Lower lobe of right lung (tissue), 2 donors: ENCODE measurements around the gene TDRD12. TPM values are rescaled to one million over a fixed set of nuclear protein-coding genes. Genes with fewer than 3 reads are reported as not detected.
"Not testable (repeated sequence)": the region's sequence is repeated elsewhere in the genome, so short reads cannot be mapped to it uniquely, and the experiment has no call there.

Experiments used
- ATAC-seq, 2 donors: fragments of 200-7000 bp; cut with Tn5 transposase; one replicate each; pipeline ENCODE4 v1.9.1; 2020 to 2022; ENCODE audit warnings: mild to moderate bottlenecking in 2 of 2, moderate library complexity in 2 of 2
- DNase-seq: peaks from one replicate; pipeline ENCODE4 v3.0.0-alpha.2; 2020
- H3K27ac ChIP-seq: fragments of 200-600 bp; one replicate; pipeline ENCODE4 v1.8.0; 2022
- H3K27me3 ChIP-seq: fragments of 200-600 bp; one replicate; pipeline ENCODE4 v1.8.0; 2022; ENCODE audit warnings: low read depth
- H3K36me3 ChIP-seq: fragments of 200-600 bp; one replicate; pipeline ENCODE4 v1.8.0; 2022; ENCODE audit warnings: mild to moderate bottlenecking
- H3K4me1 ChIP-seq: fragments of 200-600 bp; one replicate; pipeline ENCODE4 v1.8.0; 2022
- H3K4me3 ChIP-seq: fragments of 200-600 bp; one replicate; pipeline ENCODE4 v1.8.0; 2022; ENCODE audit warnings: mild to moderate bottlenecking
- H3K9me3 ChIP-seq: fragments of 200-600 bp; one replicate; pipeline ENCODE4 v1.8.0; 2022
- CTCF ChIP-seq: fragments of 200-600 bp; IDR thresholded peaks from one replicate; pipeline ENCODE4 v1.8.0; 2022; ENCODE audit warnings: antibody characterized with exemption, mild to moderate bottlenecking
- intact Hi-C: fragments of 100-400 bp; cut with DNase I; formaldehyde crosslinking; loops from one replicate; pipeline ENCODE4 v1.11.0; 2022
- total RNA-seq: library from RNA; stranded (reverse); fragmentation: NEBNext Ultra II Directional; extraction: Animal tissue kit (Norgen Biotek cat#: 25700); gene quantifications from one replicate; pipeline ENCODE4 v1.2.1, GENCODE V29; 2021
- donor health status: DM: no; HTN: yes; CAD: no; lungs with severe emphysema.

The TDRD12 gene
- total RNA-seq, 1 donor from 2014 or later = not detected

DNA sequence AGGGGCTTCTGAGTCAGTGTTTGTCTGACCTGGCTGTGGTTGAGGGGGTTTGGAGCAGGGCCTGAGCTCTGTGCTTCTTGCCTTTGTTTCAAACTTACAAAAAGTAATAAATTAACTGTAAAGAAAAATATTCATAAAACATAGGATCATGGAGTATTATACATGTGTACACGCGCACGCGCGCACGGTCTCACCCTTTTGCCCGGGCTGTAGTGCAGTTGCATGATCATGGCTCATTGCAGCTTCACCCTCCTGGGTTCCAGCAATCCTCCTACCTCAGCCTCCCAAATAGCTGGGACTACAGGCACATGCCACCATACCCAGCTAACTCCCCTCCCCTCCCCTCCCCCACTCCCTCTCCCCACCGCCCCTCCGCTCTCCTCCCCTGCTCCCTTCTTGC lies 23.5 kb downstream of the TDRD12 start:
- H3K4me1 ChIP-seq = no peaks in the 10 kb centered on the region
- H3K9me3 ChIP-seq = no peaks in the 10 kb centered on the region
- DNase-seq = no peak
- peaks cover 4% of the 10 kb centered on the region for H3K27me3 ChIP-seq
- no peak for ATAC-seq
- no peak for TF ChIP-seq CTCF
- no peak overlapping the region for H3K4me3 ChIP-seq
- H3K27ac ChIP-seq = no peak overlapping the region
- intact Hi-C loops = no loop called here
- H3K36me3 ChIP-seq = no peaks in the 10 kb centered on the region

DNA sequence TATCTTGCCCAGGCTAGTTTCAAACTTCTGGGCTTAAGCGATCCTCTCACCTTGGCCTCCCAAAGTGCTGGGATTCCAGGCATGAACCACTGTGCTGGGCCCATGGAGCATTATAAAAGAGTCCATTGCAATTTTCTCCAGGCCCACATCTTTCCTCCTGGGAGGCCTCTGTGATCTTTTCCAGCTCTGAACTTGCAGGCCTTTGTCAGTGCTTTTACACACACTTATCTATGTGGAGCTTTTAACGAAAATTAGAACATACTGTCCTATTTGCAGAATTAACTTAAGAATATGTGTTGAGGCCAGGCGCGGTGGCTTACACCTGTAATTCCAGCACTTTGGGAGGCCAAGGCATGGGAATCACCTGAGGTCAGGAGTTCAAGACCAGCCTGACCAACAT lies 23.9 kb downstream of the TDRD12 start:
- no peak for ATAC-seq
- no peak for TF ChIP-seq CTCF
- Histone ChIP-seq H3K36me3 (no peaks in the 10 kb centered on the region), H3K9me3 (no peaks in the 10 kb centered on the region), H3K27ac (no peak overlapping the region), H3K4me1 (no peaks in the 10 kb centered on the region), H3K27me3 (peaks cover 8% of the 10 kb centered on the region), H3K4me3 (no peak overlapping the region)
- no peak for DNase-seq
- intact Hi-C loops = no loop called here

- Histone ChIP-seq H3K4me1 (no peaks in the 10 kb centered on the region), H3K27ac (no peak overlapping the region), H3K4me3 (no peak overlapping the region), H3K27me3 (peaks cover 20% of the 10 kb centered on the region), H3K9me3 (no peaks in the 10 kb centered on the region), H3K36me3 (no peaks in the 10 kb centered on the region)
- ATAC-seq (peak in 1 of 2 donors; percentile 25), DNase-seq (no peak)
- intact Hi-C loops = no loop called here
- TF ChIP-seq CTCF = no peak
Observed at GRCh38 chr19:32744555-32745325, 25.2 kb downstream of the TDRD12 start.

- DNase-seq, H3K27ac ChIP-seq, H3K4me3 ChIP-seq, H3K36me3 ChIP-seq, H3K4me1 ChIP-seq, ATAC-seq, intact Hi-C loops, H3K9me3 ChIP-seq: not testable (repeated sequence)
- H3K27me3 ChIP-seq = peaks cover 20% of the 10 kb centered on the region
Observed at GRCh38 chr19:32745594-32746251, 26.2 kb downstream of the TDRD12 start.

DNA sequence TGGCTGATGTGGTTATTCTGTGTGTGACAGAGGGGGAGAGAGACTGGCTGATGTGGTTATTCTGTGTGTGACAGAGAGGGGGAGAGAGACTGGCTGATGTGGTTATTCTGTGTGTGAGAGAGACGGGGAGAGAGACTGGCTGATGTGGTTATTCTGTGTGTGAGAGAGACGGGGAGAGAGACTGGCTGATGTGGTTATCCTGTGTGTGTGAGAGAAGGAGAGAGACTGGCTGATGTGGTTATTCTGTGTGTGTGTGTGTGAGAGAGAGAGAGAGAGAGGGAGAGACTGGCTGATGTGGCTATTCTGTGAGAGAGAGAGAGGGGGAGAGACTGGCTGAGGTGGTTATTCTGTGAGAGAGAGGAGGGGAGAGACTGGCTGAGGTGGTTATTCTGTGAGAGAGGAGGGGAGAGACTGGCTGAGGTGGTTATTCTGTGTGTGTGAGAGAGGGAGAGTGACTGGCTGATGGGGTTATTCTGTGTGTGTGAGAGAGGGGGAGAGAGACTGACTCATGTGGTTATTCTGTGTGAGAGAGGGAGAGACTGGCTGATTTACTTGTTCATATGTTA lies 27.1 kb downstream of the TDRD12 start:
- H3K36me3 ChIP-seq, ATAC-seq, H3K4me1 ChIP-seq, intact Hi-C loops, H3K9me3 ChIP-seq, H3K27ac ChIP-seq, H3K4me3 ChIP-seq, DNase-seq: not testable (repeated sequence)
- peaks cover 20% of the 10 kb centered on the region for H3K27me3 ChIP-seq

- DNase-seq (no peak), ATAC-seq (no peak)
- H3K4me3 ChIP-seq = no peak overlapping the region
- intact Hi-C loops = no loop called here
- no peaks in the 10 kb centered on the region for H3K36me3 ChIP-seq
- no peaks in the 10 kb centered on the region for H3K4me1 ChIP-seq
- no peaks in the 10 kb centered on the region for H3K9me3 ChIP-seq
- no peak overlapping the region for H3K27ac ChIP-seq
- H3K27me3 ChIP-seq = peaks cover 20% of the 10 kb centered on the region
- no peak for TF ChIP-seq CTCF
Observed at GRCh38 chr19:32748497-32748896, 28.9 kb downstream of the TDRD12 start.
